Measurements from ENCODE around the gene MTA1. TPM values are rescaled to one million over a fixed set of nuclear protein-coding genes. Genes with fewer than 3 reads are reported as not detected.

The MTA1 gene
- total and polyA plus RNA-seq, 2 of the 8 experiments (the other 6 are each of a cell fraction or from before 2014, with no cell fraction given) = 73.9 to 221 TPM

DNA sequence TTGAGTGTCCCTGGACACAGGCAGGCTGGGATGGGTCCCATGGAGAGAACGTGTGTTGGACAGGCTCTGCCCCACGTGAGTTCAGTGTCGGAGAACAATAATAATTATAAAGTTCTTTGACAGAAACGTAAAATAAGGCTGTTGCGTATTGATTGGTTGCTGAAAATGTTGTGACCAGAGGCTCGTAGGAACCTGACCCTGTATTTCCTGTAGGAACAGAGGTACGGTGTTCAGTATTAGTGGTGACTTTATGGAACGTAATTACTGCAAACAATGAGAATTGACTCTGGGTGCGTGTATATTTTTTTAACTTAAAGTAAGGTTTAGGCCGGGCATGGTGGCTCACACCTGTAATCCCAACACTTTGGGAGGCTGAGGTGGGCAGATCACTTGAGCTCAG lies 7.8 kb downstream of the MTA1 start (continued):
- TF ChIP-seq NRF1 (IDR thresholded peaks at IDR 0.05; ENCODE audit: low read depth, low read length) (no peak), CTBP2 (IDR thresholded peaks at IDR 0.05; ENCODE audit: borderline replicate concordance, insufficient read depth, insufficient read length, low read length) (no peak)

All from H1 (cell line).